Gastroesophageal sphincter (tissue), 4 donors: Measurements from ENCODE around the gene SLC38A10. TPM values are rescaled to one million over a fixed set of nuclear protein-coding genes. Genes with fewer than 3 reads are reported as not detected.

Source experiments
- ATAC-seq: fragments of 150-250 bp; one replicate; pipeline ENCODE4 v1.9.1; 2016; ENCODE audit warnings: mild to moderate bottlenecking, moderate library complexity
- H3K27ac ChIP-seq, 4 donors: fragments of 200-600 bp; sonication (generic) in 3 of 4; 1 replicate in 3 of 4; 2 replicates in 1 of 4; pipeline ENCODE4 v1.5.1; 2016 to 2019
- H3K27me3 ChIP-seq: fragments of 200-600 bp; sonication (generic); one replicate; pipeline ENCODE4 v1.5.1; 2019
- H3K36me3 ChIP-seq, 2 donors: fragments of 200-600 bp; sonication (generic); one replicate each; pipeline ENCODE4 v1.5.1; 2019; ENCODE audit warnings: control low read depth in 1 of 2
- H3K4me1 ChIP-seq, 3 donors: fragments of 200-600 bp; sonication (generic); 1 replicate in 2 of 3; 2 replicates in 1 of 3; pipeline ENCODE4 v1.5.1; 2016 to 2019; ENCODE audit warnings: control low read depth in 2 of 3
- H3K4me3 ChIP-seq, 2 donors: fragments of 200-600 bp; sonication (generic); one replicate each; pipeline ENCODE4 v1.5.1; 2019; ENCODE audit warnings: mild to moderate bottlenecking in 1 of 2, moderate library complexity in 1 of 2
- H3K9me3 ChIP-seq, 3 donors: fragments of 200-600 bp; sonication (generic); one replicate each; pipeline ENCODE4 v1.5.1; 2017 to 2019; ENCODE audit warnings: control low read depth in 2 of 3
- CTCF ChIP-seq, 4 experiments: fragments of 200-600 bp in 2 of 4; fragments of 450-650 bp in 2 of 4; sonication (generic) in 1 of 4; IDR thresholded peaks; one replicate each; pipeline ENCODE4 v1.5.1; 2017 to 2019; ENCODE audit warnings: antibody characterized with exemption in 4 of 4, mild to moderate bottlenecking in 2 of 4, moderate library complexity in 2 of 4
- EP300 ChIP-seq: sonication (generic); formaldehyde crosslinking; IDR thresholded peaks from one replicate; pipeline ENCODE4 v1.6.1; 2017; ENCODE audit warnings: antibody characterized with exemption, mild to moderate bottlenecking
- POLR2A ChIP-seq, 2 donors: fragments of 450-650 bp; IDR thresholded peaks; one replicate each; pipeline ENCODE4 v1.6.1; 2017; ENCODE audit warnings: antibody characterized with exemption in 2 of 2, mild to moderate bottlenecking in 2 of 2, moderate library complexity in 1 of 2
- POLR2AphosphoS5 ChIP-seq: sonication (generic); formaldehyde crosslinking; IDR thresholded peaks from one replicate; pipeline ENCODE4 v1.6.1; 2017; ENCODE audit warnings: antibody characterized with exemption
- WGBS, 2 donors: methylation state at CpG; one replicate each; pipeline ENCODE4 v1.1.5; 2018; ENCODE audit warnings: low coverage in 1 of 2; 5-methylcytosine and 5-hydroxymethylcytosine counted together
- total RNA-seq, 4 donors: library from RNA; depleted of rRNA; stranded (reverse); fragments of >200 nt; gene quantifications; one replicate each; pipeline ENCODE4 v1.1.0, GENCODE V29; 2016

The SLC38A10 gene
- total RNA-seq, 4 donors from 2014 or later: 70.5 to 99.6 (median 81.8) TPM

- no peak overlapping the region for H3K4me3 ChIP-seq
- H3K9me3 ChIP-seq: no peaks in the 10 kb centered on the region
- H3K27ac ChIP-seq: no peak overlapping the region
- no peak for ATAC-seq
- peaks cover 0 to 34% (median 17%) of the 10 kb centered on the region in 3 donors for H3K4me1 ChIP-seq
- 83% methylated on average over 8 of the region's 13 CpGs; no CpG with 5 or more reads in 1 of the 2 donors for WGBS, 2 donors
- TF ChIP-seq EP300 (no peak), POLR2A (IDR thresholded peaks at IDR 0.05) (no peak), CTCF (IDR thresholded peaks at IDR 0.05) (no peak), POLR2AphosphoS5 (no peak)
- no peaks in the 10 kb centered on the region for H3K27me3 ChIP-seq
- peaks cover 0 to 76% of the 10 kb centered on the region in 2 donors for H3K36me3 ChIP-seq
Observed at GRCh38 chr17:81234506-81234855, 60.6 kb downstream of the SLC38A10 start.

- TF ChIP-seq POLR2A (IDR thresholded peaks at IDR 0.05) (no peak), EP300 (no peak), POLR2AphosphoS5 (no peak), CTCF (IDR thresholded peaks at IDR 0.05) (no peak)
- H3K4me3 ChIP-seq: no peak overlapping the region
- peaks cover 0 to 81% of the 10 kb centered on the region in 2 donors for H3K36me3 ChIP-seq
- no peak for ATAC-seq
- H3K9me3 ChIP-seq: no peaks in the 10 kb centered on the region
- H3K27ac ChIP-seq: no peak overlapping the region
- H3K4me1 ChIP-seq: peaks cover 0 to 33% (median 17%) of the 10 kb centered on the region in 3 donors
- H3K27me3 ChIP-seq: no peaks in the 10 kb centered on the region
- WGBS, 2 donors: 58 to 100% methylated on average over 1 to 3 of the region's 21 CpGs
Observed at GRCh38 chr17:81233811-81234505, 61.1 kb downstream of the SLC38A10 start.

- Histone ChIP-seq H3K27me3 (no peaks in the 10 kb centered on the region), H3K36me3 (peaks cover 0 to 87% of the 10 kb centered on the region in 2 donors), H3K27ac (no peak overlapping the region), H3K4me3 (no peak overlapping the region), H3K9me3 (no peaks in the 10 kb centered on the region), H3K4me1 (peaks cover 0 to 32% (median 16%) of the 10 kb centered on the region in 3 donors)
- ATAC-seq: no peak
- TF ChIP-seq POLR2A (IDR thresholded peaks at IDR 0.05) (no peak), CTCF (IDR thresholded peaks at IDR 0.05) (no peak), POLR2AphosphoS5 (no peak), EP300 (no peak)
- WGBS, 2 donors: no CpG with 5 or more reads among the region's 17 CpGs
Observed at GRCh38 chr17:81233316-81233715, 61.8 kb downstream of the SLC38A10 start.

- Histone ChIP-seq H3K27ac (no peak overlapping the region), H3K27me3 (no peaks in the 10 kb centered on the region), H3K9me3 (no peaks in the 10 kb centered on the region), H3K4me1 (peaks cover 0 to 26% (median 10%) of the 10 kb centered on the region in 3 donors), H3K36me3 (peaks cover 0 to 90% of the 10 kb centered on the region in 2 donors), H3K4me3 (no peak overlapping the region)
- no peak for TF ChIP-seq EP300
- no peak for TF ChIP-seq CTCF (IDR thresholded peaks at IDR 0.05)
- TF ChIP-seq POLR2AphosphoS5: no peak
- TF ChIP-seq POLR2A (IDR thresholded peaks at IDR 0.05): no peak
- 80 to 90% methylated on average over 1 to 2 of the region's 19 CpGs for WGBS, 2 donors
- peak; percentile 6 for ATAC-seq
Observed at GRCh38 chr17:81232616-81233241, 62.4 kb downstream of the SLC38A10 start.
